ENCODE measurements around the gene ACAN.
"Not testable (repeated sequence)": the region's sequence is repeated elsewhere in the genome, so short reads cannot be mapped to it uniquely, and the experiment has no call there.

Gene ACAN

GRCh38 chr15:88904624-88905327 lies 101.5 kb downstream of the ACAN start:
- DNase-seq = peak; percentile 67 to 87 (median 76)

GRCh38 chr15:88905576-88905975 lies 102.3 kb downstream of the ACAN start:
- DNase-seq = no peak

- DNase-seq = no peak
Observed at GRCh38 chr15:88906130-88906529, 102.9 kb downstream of the ACAN start.

DNA sequence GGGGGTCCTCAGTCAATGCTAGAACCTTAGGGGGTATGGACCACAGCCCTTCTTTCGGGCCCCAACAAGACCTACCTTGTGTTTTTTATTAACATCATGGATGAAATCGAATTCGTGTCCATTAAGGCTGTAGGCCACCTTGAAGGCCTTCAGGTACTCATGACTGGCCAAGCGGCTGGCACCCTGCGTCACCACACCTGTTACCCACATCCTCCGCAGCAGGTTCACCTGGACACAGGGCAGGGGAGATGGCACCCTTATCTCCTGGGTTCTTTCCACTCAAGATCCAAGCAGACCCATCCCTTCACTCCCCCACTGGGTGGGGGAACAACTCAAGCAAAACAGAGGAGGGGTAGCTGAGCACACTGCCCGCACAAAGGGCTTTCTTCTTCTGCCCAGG lies 103.3 kb downstream of the ACAN start:
- DNase-seq = no peak

DNA sequence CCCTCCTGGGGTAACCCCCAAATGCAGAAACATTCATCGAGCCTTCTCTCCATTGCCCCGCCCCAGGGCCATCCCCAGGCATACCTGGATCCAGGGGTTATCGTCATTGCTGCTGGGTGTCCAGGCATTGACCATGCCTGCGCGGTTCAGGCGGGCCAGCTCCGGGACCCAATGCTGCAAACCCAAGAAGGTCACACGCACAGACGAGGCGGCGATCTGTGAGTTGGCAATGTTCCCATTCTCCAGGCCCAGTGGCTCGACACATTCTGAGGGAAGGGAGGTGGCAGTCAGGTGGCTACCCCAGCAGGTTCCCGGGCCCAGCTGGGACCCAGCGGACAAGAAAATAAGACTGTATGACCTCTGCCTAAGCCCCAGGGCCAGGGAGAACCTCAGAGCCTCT lies 103.9 kb downstream of the ACAN start:
- no peak for DNase-seq

DNA sequence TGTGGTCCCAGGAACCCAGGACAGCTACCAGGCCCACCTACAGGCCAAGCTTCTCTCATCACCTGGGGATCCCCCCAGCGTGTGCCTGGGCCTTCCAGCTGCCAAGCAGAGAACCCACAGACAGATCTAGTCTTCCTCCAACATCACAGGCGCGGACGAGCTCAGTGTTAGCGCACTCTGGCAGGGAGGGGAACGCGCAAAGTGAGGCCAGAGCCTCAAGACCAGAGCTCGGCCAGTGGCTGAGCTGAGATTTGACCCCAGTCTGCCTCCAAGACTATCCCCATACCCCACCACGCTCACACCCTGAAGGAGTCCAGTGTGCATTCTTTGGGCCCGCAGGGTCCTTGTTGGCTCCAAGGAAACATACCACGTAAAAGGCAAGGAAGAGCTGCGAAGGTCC lies 104.9 kb downstream of the ACAN start:
- no peak for DNase-seq

- DNase-seq = no peak
Observed at GRCh38 chr15:88908697-88909621, 105.7 kb downstream of the ACAN start.

DNA sequence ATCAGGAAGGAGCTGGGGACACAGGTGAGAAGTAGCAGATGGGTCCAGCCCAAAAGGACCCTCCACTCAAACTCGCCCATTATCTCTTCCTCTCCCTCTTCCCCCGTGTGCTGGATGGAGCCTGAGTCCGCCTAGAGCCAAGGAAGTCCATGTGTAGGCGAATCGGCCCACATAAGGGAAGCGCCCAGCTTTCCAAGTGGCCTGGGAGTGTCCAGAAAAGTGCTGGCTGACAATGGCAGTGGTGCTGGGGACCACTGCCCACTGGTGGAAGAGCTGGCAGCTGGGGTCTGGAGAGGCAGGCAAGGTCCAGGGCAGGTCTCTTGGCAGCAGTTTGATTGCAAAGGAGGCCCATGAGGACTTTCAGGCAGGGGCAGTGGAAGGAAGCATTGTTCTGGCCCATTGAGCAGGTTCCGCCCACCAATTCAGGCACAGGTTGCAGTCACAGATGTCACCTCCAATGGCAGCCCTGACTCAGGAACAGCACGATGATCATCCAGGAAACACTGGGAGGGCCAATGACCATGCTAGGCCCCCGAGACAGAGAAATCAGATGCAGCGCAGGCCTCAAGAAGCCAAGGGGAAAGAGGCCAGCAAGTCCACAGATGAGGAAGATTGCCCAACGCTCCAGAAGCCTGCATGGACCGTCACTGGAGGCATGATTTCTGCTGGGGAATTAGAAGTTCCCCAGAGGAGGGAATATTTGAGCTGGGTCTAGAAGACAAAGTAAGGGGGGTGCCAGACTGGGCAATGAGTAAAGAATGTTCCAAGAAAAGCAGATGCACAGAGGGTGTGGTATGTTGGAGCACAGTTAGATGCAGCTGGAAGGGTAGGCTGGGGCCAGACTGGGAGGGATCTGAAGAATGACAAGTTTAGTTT lies 107.0 kb downstream of the ACAN start:
- DNase-seq = no peak

GRCh38 chr15:88911766-88912118 lies 108.5 kb downstream of the ACAN start:
- no peak for DNase-seq

DNA sequence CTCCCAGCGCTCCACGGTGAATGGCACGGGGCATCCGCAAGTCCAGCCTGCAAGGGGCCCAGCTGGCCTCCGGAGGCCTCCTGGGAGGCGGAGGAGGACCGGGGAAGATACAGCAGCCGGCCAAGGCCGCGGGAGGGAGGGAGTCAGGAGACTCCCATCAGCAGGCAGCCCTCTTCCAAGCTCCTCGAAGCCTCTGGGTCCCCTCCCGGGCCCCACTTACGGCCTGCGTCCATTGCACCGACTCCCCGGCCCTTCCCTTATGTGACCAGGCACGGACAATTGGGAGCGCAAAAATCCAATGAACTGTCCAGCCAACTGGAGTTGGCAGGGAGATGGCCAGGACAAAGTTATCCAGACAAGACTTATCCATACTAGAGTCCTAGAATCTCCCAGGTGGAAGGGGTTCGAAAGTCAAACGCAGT lies 109.3 kb downstream of the ACAN start:
- DNase-seq = no peak

- DNase-seq = peak in 2 of 3 experiments; percentile 76 to 77
Observed at GRCh38 chr15:88913017-88913849, 110.0 kb downstream of the ACAN start, which contains the start of gene MFGE8. Gene MFGE8 (minus strand): TSS chr15:88913379. CDS start chr15:88913319, 60 bp downstream.

- no peak for DNase-seq
Observed at GRCh38 chr15:88913850-88914169, 110.6 kb downstream of the ACAN start.

GRCh38 chr15:88915354-88915753 lies 112.1 kb downstream of the ACAN start:
- DNase-seq = no peak

- no peak for DNase-seq
Observed at GRCh38 chr15:88917760-88918159, 114.5 kb downstream of the ACAN start.

- DNase-seq = no peak
Observed at GRCh38 chr15:88918738-88919137, 115.5 kb downstream of the ACAN start.

GRCh38 chr15:88920186-88920891 lies 117.1 kb downstream of the ACAN start:
- no peak for DNase-seq

GRCh38 chr15:88920892-88921435 lies 117.7 kb downstream of the ACAN start:
- DNase-seq = not testable (repeated sequence)

All from NCI-H1417 (cell line).